Esophagus squamous epithelium (tissue), 4 donors: Measurements from ENCODE around the gene SLC14A1.

ENCODE experiments used
- POLR2A ChIP-seq, 4 donors: fragments of 450-650 bp; IDR thresholded peaks; one replicate each; pipeline ENCODE4 v1.6.1; 2017; ENCODE audit warnings: antibody characterized with exemption in 4 of 4, mild to moderate bottlenecking in 4 of 4, moderate library complexity in 3 of 4
- TF ChIP-seq, protein P1 (sequence below), 6 experiments: fragments of 450-650 bp in 4 of 6; fragments of 200-600 bp in 2 of 6; sonication (generic) in 2 of 6; IDR thresholded peaks; one replicate each; pipeline ENCODE4 v1.5.1; 2016 to 2019; ENCODE audit warnings: antibody characterized with exemption in 6 of 6, mild to moderate bottlenecking in 4 of 6, moderate library complexity in 4 of 6

DNA sequence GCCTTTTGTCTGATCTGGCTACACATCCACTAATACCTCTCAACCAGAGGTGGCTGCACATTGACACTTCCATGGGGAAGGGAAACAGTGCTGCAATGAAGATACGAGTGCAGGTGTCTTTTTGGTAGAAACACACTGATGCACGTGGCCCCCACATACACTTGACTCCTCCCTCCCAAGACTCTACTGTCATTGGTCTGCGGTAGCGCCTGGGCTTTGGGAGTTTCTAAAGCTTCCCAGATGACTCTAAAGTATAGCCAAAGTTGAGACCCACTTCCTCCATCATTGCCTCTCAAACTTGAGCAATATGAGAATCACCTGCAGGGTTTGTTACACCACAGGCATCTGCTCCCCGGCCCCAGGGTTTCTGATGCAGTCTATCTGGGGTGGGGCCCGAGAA lies 11.0 kb downstream of the SLC14A1 start:
- TF ChIP-seq, protein P1, sequence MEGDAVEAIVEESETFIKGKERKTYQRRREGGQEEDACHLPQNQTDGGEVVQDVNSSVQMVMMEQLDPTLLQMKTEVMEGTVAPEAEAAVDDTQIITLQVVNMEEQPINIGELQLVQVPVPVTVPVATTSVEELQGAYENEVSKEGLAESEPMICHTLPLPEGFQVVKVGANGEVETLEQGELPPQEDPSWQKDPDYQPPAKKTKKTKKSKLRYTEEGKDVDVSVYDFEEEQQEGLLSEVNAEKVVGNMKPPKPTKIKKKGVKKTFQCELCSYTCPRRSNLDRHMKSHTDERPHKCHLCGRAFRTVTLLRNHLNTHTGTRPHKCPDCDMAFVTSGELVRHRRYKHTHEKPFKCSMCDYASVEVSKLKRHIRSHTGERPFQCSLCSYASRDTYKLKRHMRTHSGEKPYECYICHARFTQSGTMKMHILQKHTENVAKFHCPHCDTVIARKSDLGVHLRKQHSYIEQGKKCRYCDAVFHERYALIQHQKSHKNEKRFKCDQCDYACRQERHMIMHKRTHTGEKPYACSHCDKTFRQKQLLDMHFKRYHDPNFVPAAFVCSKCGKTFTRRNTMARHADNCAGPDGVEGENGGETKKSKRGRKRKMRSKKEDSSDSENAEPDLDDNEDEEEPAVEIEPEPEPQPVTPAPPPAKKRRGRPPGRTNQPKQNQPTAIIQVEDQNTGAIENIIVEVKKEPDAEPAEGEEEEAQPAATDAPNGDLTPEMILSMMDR (IDR thresholded peaks at IDR 0.05): no peak
- no peak for TF ChIP-seq POLR2A (IDR thresholded peaks at IDR 0.05)
